HCT116 (cell line): ENCODE measurements around the gene AUTS2.

ENCODE experiments used
- CEBPB ChIP-seq: IDR thresholded peaks from 2 replicates; pipeline ENCODE4 v1.6.1; 2012; ENCODE audit warnings: low read depth
- EZH2 ChIP-seq: fragments of 200-600 bp; sonication (generic); IDR thresholded peaks from 2 replicates; pipeline ENCODE4 v1.6.1; 2017; ENCODE audit warnings: antibody characterized with exemption, mixed run types
- RAD21 ChIP-seq: IDR thresholded peaks from 2 replicates; pipeline ENCODE4 v1.6.1; 2012; ENCODE audit warnings: low read depth, mild to moderate bottlenecking
- TF ChIP-seq, protein P1 (sequence below), 3 experiments: fragments of 200-600 bp in 1 of 3; sonication (generic) in 1 of 3; IDR thresholded peaks in 2 of 3; conservative IDR thresholded peaks in 1 of 3; 2 replicates each; pipeline ENCODE4 v1.5.1; 2012 to 2017; ENCODE audit warnings: low read depth in 2 of 3, low read length in 2 of 3, antibody characterized with exemption in 1 of 3, borderline replicate concordance in 1 of 3, control low read depth in 1 of 3, mild to moderate bottlenecking in 1 of 3, mixed read lengths in 1 of 3, mixed run types in 1 of 3, moderate library complexity in 1 of 3; ENCODE audit not compliant: insufficient read depth in 1 of 3

DNA sequence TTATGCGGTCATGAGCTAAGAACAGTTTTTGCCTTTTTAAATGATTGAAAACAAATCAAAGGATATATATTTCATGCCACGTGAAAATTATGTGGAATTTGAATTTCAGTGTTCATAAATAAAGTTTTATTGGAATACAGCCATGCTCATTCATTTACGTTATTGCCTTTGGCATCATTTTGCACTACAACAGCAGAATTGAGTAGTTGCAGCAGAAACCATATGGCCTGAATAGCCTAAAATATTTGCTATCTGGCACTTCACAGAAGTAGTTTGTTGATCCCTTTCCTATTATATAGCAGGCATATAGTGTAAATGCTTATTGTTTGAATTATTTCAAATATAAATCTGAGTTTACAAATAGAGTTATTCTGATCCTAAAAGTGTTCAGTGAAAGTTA is 59.7 kb downstream of the AUTS2 start:
- TF ChIP-seq CEBPB (no peak), EZH2 (no peak), RAD21 (no peak)
- TF ChIP-seq, protein P1, sequence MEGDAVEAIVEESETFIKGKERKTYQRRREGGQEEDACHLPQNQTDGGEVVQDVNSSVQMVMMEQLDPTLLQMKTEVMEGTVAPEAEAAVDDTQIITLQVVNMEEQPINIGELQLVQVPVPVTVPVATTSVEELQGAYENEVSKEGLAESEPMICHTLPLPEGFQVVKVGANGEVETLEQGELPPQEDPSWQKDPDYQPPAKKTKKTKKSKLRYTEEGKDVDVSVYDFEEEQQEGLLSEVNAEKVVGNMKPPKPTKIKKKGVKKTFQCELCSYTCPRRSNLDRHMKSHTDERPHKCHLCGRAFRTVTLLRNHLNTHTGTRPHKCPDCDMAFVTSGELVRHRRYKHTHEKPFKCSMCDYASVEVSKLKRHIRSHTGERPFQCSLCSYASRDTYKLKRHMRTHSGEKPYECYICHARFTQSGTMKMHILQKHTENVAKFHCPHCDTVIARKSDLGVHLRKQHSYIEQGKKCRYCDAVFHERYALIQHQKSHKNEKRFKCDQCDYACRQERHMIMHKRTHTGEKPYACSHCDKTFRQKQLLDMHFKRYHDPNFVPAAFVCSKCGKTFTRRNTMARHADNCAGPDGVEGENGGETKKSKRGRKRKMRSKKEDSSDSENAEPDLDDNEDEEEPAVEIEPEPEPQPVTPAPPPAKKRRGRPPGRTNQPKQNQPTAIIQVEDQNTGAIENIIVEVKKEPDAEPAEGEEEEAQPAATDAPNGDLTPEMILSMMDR (IDR thresholded peaks at IDR 0.05 in 2 of 3, conservative IDR thresholded peaks at IDR 0.05 in 1 of 3; ENCODE audit: borderline replicate concordance in 1 of 3, insufficient read depth in 1 of 3, low read depth in 2 of 3, low read length in 2 of 3) = no peak
